ENCODE data around the gene AGO1.
"Not testable (repeated sequence)": the region's sequence is repeated elsewhere in the genome, so short reads cannot be mapped to it uniquely, and the experiment has no call there.

AGO1 gene

GRCh38 chr1:35869245-35869950 lies 13.6 kb upstream of the AGO1 start:
- not testable (repeated sequence) for DNase-seq (ENCODE audit: low spot score)

- no peak for DNase-seq (ENCODE audit: low spot score)
Measured at GRCh38 chr1:35870651-35871309, 12.2 kb upstream of the AGO1 start.

DNA sequence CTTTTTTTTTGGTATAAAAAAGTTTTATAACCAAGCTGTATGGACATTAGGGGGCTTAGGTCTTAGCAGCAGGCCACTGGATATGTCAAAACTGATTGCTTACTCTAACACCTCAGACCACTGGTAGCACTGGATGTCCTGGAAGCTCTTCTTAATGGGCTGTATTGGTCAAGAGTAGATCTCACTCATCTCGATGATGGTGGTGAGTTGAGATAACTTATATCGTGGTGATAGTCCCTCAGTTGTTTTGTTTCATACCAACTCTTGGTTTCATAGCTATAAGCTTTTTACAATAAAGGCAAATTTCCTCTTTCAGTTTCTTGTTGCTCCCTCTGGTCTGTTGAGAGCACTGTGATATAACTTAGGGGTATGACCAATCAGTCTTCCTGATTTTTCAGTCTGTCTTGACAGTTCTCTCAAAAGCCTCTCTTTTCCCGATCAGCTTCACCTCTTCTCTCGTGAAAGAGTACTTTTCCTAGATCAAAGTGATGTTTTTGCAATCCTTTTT lies 9.7 kb upstream of the AGO1 start:
- DNase-seq (ENCODE audit: low spot score) = no peak

DNA sequence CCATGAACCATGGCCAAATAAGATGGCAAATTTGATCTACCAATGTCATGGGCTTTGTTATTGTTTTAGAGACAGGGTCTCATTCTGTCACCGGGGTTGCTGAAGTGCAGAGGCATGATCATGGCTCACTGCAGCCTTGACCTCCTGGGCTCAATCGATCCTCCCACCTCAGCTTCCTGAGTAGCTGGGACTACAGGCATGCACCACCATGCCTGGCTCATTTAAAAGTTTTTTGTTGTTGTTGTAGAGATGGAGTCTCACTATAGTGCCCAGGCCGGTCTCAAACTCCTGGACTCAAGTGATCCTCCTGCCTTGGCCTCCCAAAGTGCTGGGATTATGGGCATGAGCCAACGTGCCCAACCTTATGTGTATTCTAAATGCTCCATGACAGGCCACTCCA lies 8.9 kb upstream of the AGO1 start:
- DNase-seq (ENCODE audit: low spot score) = not testable (repeated sequence)

- no peak for DNase-seq (ENCODE audit: low spot score)
Measured at GRCh38 chr1:35876988-35877387, 6.0 kb upstream of the AGO1 start.

DNA sequence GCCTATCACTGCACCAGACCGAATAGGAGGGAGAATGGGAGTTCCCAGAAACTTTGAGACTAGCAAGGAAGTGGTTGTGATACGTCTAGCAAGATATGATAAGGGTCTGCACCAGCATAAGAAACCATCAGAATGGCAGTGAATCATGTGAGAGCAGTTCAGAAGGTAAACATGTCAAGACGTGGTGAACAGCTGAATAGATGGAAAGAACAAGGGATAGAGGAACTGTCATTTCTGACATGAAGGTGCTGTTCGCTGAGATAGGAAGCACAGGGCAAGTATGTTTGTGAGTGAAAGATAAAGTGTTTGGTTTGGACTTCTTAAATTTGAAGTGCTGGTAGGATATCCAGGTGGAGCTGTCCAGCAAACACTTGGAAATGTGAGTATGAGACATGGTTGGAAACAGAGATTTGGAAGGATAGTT lies 1.1 kb upstream of the AGO1 start:
- no peak for DNase-seq (ENCODE audit: low spot score)

- no peak for DNase-seq (ENCODE audit: low spot score)
Measured at GRCh38 chr1:35882586-35882944, 444 bp upstream of the AGO1 start.

GRCh38 chr1:35883635-35884101 lies 659 bp downstream of the AGO1 start:
- peak; percentile 20 for DNase-seq (ENCODE audit: low spot score)

DNA sequence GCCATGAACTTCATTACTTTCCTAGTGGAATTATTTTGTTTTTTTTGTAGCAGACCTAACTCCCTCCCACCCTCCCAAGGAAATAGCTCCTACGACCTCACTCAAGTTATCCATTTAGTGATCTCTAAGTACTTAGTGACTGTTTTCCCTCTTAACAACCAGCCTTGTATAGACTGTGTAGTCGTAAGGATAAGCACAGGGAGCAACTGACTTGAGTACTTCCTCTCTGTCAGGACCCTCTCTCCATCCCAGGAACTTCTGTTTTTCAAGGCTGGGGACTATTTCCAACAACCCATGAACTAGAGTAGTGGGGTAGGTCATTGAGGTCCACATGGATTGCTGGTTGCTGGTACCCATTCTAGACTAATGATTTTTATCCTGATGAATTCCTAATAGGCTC lies 1.9 kb downstream of the AGO1 start:
- DNase-seq (ENCODE audit: low spot score) = no peak

GRCh38 chr1:35885961-35886558 lies 3.1 kb downstream of the AGO1 start:
- no peak for DNase-seq (ENCODE audit: low spot score)

DNA sequence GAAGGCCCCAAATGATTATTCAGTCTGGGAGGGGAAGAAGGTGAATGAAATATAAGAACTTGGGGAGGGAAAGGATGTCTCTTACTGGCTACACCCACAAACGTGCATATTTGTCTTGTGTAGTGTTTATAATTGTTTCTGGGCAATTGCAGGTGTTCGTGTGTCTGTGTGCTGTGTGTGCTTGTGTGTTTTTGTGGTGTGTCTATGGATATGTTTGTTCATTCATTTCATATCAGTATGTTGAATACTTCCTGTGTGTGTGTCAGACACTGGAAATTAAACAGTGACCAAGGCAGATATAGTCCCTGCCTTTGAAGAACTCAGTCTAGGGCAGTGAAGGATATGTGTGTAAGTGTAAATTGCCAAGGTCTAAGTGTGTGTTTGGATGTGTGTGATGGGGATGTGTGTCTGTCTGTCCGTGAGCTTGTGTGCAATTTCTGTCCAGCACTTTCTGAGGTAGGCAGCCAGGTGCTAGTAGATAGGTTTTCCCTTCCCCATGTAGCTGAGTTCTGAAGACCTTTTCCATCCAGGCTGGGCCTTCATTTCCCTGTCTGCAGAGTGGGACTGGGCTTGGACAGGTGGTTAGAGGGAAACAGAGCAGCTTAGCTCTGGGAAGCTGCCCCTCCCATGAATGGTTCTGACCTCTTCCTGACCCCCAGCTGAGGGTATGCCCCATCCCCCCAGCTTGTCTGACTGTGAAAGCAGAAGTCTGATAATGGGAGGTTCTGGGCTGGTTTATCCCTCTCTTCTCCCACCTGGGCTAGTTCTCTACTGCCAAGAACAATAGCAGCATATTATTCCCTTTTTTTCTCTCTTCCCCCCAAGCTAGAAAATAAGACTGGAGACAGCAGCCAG lies 3.8 kb downstream of the AGO1 start:
- no peak for DNase-seq (ENCODE audit: low spot score)

- no peak for DNase-seq (ENCODE audit: low spot score)
Measured at GRCh38 chr1:35887508-35887907, 4.5 kb downstream of the AGO1 start.

GRCh38 chr1:35888255-35888654 lies 5.2 kb downstream of the AGO1 start:
- no peak for DNase-seq (ENCODE audit: low spot score)

- DNase-seq (ENCODE audit: low spot score) = not testable (repeated sequence)
Measured at GRCh38 chr1:35888981-35889380, 6.0 kb downstream of the AGO1 start.

GRCh38 chr1:35893051-35893879 lies 10.3 kb downstream of the AGO1 start:
- no peak for DNase-seq (ENCODE audit: low spot score)

DNA sequence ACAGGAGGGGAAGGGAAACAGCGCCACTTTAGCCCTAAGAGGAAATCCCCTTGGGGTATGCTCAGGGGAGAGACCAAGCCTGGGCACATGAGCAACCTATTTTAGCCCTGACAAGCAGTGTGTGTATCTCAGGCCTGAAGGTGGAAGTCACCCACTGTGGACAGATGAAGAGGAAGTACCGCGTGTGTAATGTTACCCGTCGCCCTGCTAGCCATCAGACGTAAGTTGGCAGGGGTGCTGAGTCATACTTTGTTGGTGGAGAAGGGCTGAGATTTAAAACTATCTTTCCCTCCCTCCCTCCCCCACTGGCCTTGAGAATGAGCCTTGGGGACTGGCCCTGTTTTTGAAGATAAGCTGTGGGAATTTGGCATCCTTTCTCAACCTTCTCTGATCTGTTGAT lies 11.2 kb downstream of the AGO1 start:
- DNase-seq (ENCODE audit: low spot score) = peak; percentile 7

GRCh38 chr1:35894656-35895055 lies 11.6 kb downstream of the AGO1 start:
- no peak for DNase-seq (ENCODE audit: low spot score)

- DNase-seq (ENCODE audit: low spot score) = no peak
Measured at GRCh38 chr1:35899941-35900340, 16.9 kb downstream of the AGO1 start.

DNA sequence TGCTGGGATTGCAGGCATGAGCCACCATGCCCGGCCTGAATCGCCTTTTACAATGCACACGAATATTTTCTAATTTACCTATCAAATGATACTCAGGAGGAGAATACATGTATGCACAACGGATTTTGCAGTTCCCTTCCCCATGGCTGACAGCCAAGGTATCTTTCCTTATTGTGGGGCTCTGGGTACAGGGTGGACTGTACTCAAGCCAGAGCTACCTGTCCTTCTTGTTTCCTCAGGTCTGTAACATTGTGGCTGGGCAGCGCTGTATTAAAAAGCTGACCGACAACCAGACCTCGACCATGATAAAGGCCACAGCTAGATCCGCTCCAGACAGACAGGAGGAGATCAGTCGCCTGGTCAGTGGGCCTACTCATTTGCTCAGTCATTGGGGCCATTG lies 18.2 kb downstream of the AGO1 start:
- DNase-seq (ENCODE audit: low spot score) = no peak

GRCh38 chr1:35902671-35903070 lies 19.7 kb downstream of the AGO1 start:
- no peak for DNase-seq (ENCODE audit: low spot score)

DNA sequence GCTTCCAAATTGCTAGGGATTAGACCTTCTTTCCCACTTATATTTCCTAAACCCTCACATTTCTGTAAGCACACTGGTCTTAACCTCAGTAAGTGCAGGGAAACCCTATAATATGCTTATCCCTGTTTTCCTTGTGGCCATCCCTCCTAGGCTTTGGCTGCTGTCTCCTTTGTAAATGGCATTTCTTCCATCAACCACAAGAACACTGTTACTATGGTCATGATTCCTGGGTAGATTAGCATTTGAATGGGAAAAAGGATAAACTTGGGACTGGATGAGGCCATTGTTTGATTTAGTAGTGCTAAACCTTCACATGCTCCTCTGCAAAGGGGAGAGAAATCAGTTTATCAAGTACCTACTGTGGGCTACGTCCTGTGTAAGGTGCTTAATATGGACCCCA lies 31.7 kb downstream of the AGO1 start:
- DNase-seq (ENCODE audit: low spot score) = no peak

All from CD4-positive, alpha-beta T cell treated with Interleukin-15 for 4 hours (primary cell).